ENCODE data around the gene RSPH3. TPM values are rescaled to one million over a fixed set of nuclear protein-coding genes. Genes with fewer than 3 reads are reported as not detected.

The RSPH3 gene
- total RNA-seq, 1 experiment from 2014 or later: 24.7 TPM

GRCh38 chr6:158924499-158925455 is 75.2 kb downstream of the RSPH3 start (continued):
- no peak for TF ChIP-seq FOSL1 (IDR thresholded peaks at IDR 0.05; ENCODE audit: low read depth)

GRCh38 chr6:158923805-158924498 is 76.0 kb downstream of the RSPH3 start:
- H3K9me3 ChIP-seq (ENCODE audit: control insufficient read depth in 1 of 2, insufficient read depth in 1 of 2, low read depth in 1 of 2, low read length in 2 of 2): no peaks in the 10 kb centered on the region
- ChIA-PET CTCF (no interaction called here), POLR2A (interaction anchor here (2.5 kb wide), 1 partner anchor 55 kb away, joined by 19 read pairs; no protein-coding TSS in a partner anchor)

More at GRCh38 chr6:158923805-158924498, 76.0 kb downstream of the RSPH3 start:
- ATAC-seq (no peak), DNase-seq (ENCODE audit: low read depth, low spot score) (no peak)
- Histone ChIP-seq H2AFZ (ENCODE audit: low read depth, low read length, poor library complexity, severe bottlenecking) (no peak overlapping the region), H3K9me2 (ENCODE audit: insufficient read depth) (no peaks in the 10 kb centered on the region), H3K36me3 (ENCODE audit: control insufficient read depth in 1 of 2, insufficient read depth in 2 of 2, low read length in 2 of 2) (no peaks in the 10 kb centered on the region), H3K9ac (ENCODE audit: low read length) (no peak overlapping the region), H3K4me3 (replicated peaks in 1 of 2; ENCODE audit: low read depth in 1 of 2, low read length in 2 of 2) (no peak overlapping the region), H3K4me2 (ENCODE audit: low read length) (no peak overlapping the region), H4K20me1 (ENCODE audit: insufficient read depth) (no peaks in the 10 kb centered on the region), H3K27me3 (ENCODE audit: insufficient read depth, low read length) (no peaks in the 10 kb centered on the region), H3K27ac (ENCODE audit: low read depth, low read length) (no peak overlapping the region), H3K4me1 (ENCODE audit: control insufficient read depth in 1 of 2, insufficient read depth in 2 of 2, low read length in 2 of 2) (peaks cover 7 to 38% of the 10 kb centered on the region in 2 experiments; a peak in 3 of 4 replicates), H3K79me2 (ENCODE audit: insufficient read depth, low read length) (no peaks in the 10 kb centered on the region)
- RAD21 ChIA-PET (ENCODE audit: low non-redundant PET in 1 of 2, low total read pairs in 2 of 2, uncharacterized antibody in 2 of 2, unreplicated experiment in 2 of 2): interaction anchor here in 1 of 2 experiments (0.7 kb wide), 1 partner anchor 98 kb away, joined by 3 read pairs; no protein-coding TSS in a partner anchor
- BruUV-seq (replicated peaks): no TSS peak
- intact Hi-C loops (cut with micrococcal nuclease): no loop called here
- no peak for TF ChIP-seq ELF1 (IDR thresholded peaks at IDR 0.05; ENCODE audit: borderline replicate concordance, low read depth)

Other genes starting within 250 kb of the RSPH3 start
- gene EZR, start 180.8 kb downstream of the RSPH3 start, total RNA-seq (2021; ENCODE audit: unreplicated experiment): 1,402 TPM
- 0.30 TPM for gene TAGAP, start 44.8 kb upstream of the RSPH3 start, total RNA-seq (2021; ENCODE audit: unreplicated experiment)
- gene FNDC1, start 169.2 kb upstream of the RSPH3 start, total RNA-seq (2021; ENCODE audit: unreplicated experiment): 0.07 TPM

Data from HCT116 (cell line).